ENCODE results near the gene TGFBR1.
"Not testable (repeated sequence)": the region's sequence is repeated elsewhere in the genome, so short reads cannot be mapped to it uniquely, and the experiment has no call there.

TGFBR1 gene

GRCh38 chr9:99076483-99077171, 28.3 kb upstream of the TGFBR1 start:
- no peak for DNase-seq

GRCh38 chr9:99078717-99079116, 26.2 kb upstream of the TGFBR1 start:
- no peak for DNase-seq

GRCh38 chr9:99079542-99079941, 25.4 kb upstream of the TGFBR1 start:
- DNase-seq = no peak

GRCh38 chr9:99083051-99083450, 21.9 kb upstream of the TGFBR1 start:
- DNase-seq = no peak

- DNase-seq = no peak
Observed at GRCh38 chr9:99085949-99086948, 18.7 kb upstream of the TGFBR1 start.

GRCh38 chr9:99087462-99087861, 17.5 kb upstream of the TGFBR1 start:
- no peak for DNase-seq

GRCh38 chr9:99090336-99091130, 14.4 kb upstream of the TGFBR1 start:
- DNase-seq = no peak

GRCh38 chr9:99092643-99093491, 12.0 kb upstream of the TGFBR1 start:
- no peak for DNase-seq

GRCh38 chr9:99093492-99093791, 11.5 kb upstream of the TGFBR1 start:
- no peak for DNase-seq

GRCh38 chr9:99095565-99095964, 9.3 kb upstream of the TGFBR1 start:
- no peak for DNase-seq

- no peak for DNase-seq
Observed at GRCh38 chr9:99096409-99096808, 8.5 kb upstream of the TGFBR1 start.

GRCh38 chr9:99099806-99100585, 4.9 kb upstream of the TGFBR1 start:
- not testable (repeated sequence) for DNase-seq

GRCh38 chr9:99101271-99101670, 3.6 kb upstream of the TGFBR1 start:
- DNase-seq = no peak

GRCh38 chr9:99101812-99102211, 3.1 kb upstream of the TGFBR1 start:
- DNase-seq = no peak

- no peak for DNase-seq
Observed at GRCh38 chr9:99103054-99103895, 1.6 kb upstream of the TGFBR1 start.

GRCh38 chr9:99103901-99104458, 933 bp upstream of the TGFBR1 start:
- DNase-seq = no peak

- no peak for DNase-seq
Observed at GRCh38 chr9:99105152-99106043, 485 bp downstream of the TGFBR1 start.

GRCh38 chr9:99106044-99106375, 1.1 kb downstream of the TGFBR1 start:
- no peak for DNase-seq

- DNase-seq = no peak
Observed at GRCh38 chr9:99107421-99107820, 2.5 kb downstream of the TGFBR1 start.

Measured in NCI-H2227 treated with DMSO at 0.1 percent for 48 hours (cell line).